NCI-H2227 treated with DMSO at 0.1 percent for 48 hours (cell line): ENCODE data around the gene DZANK1.
"Not testable (repeated sequence)": the region's sequence is repeated elsewhere in the genome, so short reads cannot be mapped to it uniquely, and the experiment has no call there.

ENCODE experiments used
- DNase-seq: peaks from one replicate; lab custom pipeline; 2025; lab: John Stamatoyannopoulos, UW

DZANK1 gene

GRCh38 chr20:18466894-18467730 lies at the start of gene DZANK1, which contains the start of gene POLR3F:
DZANK1 (minus strand) TSS chr20:18467030; CDS start chr20:18465358, 1,672 bp downstream.
POLR3F (plus strand) TSS chr20:18467390; CDS start chr20:18467507, 117 bp downstream.
- peak; percentile 97 for DNase-seq

DNA sequence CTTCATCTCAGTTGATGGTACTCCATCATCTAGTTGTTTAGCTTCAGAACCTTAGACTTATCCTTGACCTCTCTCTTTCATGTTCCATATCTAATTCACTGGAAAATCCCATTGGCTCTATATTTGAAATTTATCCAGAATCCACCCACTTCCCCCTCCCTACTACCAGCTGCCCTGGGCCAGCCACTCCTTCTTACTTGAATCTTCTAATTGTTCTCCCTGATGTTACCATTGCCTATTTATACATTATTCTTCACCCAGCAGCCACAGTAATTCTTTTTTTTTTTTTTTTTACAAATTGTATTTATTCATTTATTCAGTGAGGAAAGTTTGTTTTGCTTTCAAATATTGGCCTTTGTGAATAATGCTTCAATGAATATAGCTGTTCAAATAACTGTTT lies 49.1 kb upstream of the DZANK1 start:
- DNase-seq = no peak

DNA sequence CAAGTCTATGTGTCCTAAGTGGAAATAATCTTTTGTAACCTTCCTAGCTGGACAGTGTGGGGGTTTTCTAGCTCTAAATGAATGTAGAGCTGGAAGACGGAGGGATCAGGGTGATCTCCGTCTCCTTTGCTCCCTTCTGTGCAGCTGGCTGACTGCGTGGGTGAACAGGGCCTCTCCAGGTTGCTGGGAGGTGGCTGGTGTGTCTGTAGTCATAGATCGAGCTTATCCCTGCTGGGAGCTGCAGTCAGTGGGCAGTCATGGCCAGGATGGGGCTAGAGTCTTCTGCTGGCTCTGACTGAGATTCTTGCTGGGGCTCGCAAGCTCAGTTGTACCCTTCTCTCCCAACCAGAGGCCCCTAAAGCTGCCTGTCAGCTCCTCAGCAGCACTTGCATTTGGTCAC lies 47.3 kb upstream of the DZANK1 start:
- DNase-seq = no peak

- no peak for DNase-seq
Observed at GRCh38 chr20:18513208-18513607, 46.4 kb upstream of the DZANK1 start.

DNA sequence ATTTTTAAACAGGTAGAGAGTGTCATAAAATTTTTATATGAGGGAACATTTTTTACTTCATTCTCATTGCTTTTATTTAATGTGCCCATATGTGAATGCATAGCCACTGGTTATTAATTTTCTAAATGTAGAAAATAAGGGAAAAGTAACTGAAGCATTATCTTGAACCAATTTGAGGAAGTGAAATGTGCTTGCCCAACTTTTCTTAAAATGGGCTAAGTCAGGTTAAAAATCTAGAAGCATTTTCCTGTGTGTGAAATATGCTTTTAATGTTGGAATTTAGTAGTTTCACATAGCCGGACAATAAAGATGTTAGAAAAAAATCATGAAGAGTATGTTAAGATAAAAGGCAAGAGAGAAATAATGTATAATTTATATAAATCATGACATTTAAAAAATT lies 44.7 kb upstream of the DZANK1 start:
- no peak for DNase-seq

- peak; percentile 99 for DNase-seq
Observed at GRCh38 chr20:18507218-18508191, 40.7 kb upstream of the DZANK1 start, which contains the start of gene SEC23B. SEC23B (plus strand) TSS chr20:18507940; CDS start chr20:18510836, 2,896 bp downstream.

DNA sequence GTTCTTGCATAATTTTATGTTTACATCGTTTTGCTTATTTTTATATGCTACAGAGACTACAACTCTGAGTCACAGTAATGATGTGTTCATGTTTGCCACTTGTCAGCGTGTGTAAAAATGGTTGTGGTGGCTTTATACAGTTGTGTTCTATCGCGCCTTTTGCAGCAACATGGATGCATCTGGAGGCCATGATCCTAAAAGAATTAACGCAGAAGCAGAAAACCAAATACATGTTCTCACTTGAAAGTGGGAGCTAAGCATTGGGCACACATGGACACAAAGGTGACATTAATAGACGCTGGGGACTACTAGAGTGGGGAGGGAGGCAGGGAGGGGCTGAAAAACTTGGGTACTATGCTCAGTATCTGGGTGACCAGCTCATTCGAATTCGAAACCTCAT lies 39.9 kb upstream of the DZANK1 start:
- DNase-seq = peak; percentile 62

DNA sequence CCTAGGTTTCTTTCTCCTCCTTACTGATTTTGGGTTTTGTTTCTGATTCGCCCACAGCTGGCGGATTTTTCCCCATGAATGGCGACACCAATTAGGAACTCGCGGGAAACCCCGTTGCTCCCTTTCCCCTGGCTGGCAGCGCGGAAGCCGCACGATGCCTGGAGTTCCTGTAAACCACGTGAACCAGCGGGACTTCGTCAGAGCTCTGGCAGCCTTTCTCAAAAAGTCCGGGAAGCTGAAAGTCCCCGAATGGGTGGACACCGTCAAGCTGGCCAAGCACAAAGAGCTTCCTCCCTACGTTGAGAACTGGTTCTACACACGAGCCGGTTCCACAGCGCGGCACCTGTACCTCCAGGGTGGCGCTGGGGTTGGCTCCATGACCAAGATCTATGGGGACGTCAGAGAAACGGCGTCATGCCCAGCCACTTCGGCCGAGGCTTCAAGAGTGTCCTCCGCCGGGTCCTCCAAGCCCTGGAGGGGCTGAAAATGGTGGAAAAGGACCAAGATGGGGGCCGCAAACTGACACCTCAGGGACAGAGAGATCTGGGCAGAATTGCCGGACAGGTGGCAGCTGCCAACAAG lies 37.7 kb upstream of the DZANK1 start:
- no peak for DNase-seq

DNA sequence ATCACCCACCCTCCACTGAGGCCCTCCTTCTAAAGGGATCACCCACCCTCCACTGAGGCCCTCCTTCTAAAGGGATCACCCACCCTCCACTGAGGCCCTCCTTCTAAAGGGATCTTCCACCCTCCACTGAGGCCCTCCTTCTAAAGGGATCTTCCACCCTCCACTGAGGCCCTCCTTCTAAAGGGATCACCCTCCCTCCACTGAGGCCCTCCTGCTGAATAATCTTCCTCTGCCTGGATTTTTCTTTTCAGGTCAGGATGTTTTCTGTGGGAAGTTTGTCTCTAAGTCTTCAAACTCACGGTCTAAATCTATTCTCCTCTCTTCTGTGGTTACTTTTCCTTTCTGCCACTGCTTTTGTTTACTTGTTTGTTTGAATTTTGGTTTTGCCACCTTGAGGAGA lies 34.8 kb upstream of the DZANK1 start:
- DNase-seq = not testable (repeated sequence)

DNA sequence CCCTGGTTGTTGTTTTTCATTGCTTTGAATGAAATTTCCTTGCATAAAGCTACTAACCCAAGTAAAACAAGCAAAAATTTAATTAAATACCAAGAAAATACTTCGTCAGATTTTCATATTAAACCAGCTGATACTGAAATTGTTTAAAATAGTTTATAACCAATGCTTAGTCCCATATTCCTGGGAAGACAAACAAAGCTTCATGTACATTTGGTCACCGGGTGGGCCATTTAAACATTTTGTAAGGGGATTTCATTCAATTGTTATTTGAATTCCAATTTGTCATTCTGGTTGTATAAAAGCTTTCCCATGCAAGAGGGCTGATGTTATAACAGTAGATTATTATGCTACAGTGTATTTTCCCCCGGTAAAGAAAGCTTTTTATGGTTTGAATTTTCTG lies 30.8 kb upstream of the DZANK1 start:
- DNase-seq = no peak

DNA sequence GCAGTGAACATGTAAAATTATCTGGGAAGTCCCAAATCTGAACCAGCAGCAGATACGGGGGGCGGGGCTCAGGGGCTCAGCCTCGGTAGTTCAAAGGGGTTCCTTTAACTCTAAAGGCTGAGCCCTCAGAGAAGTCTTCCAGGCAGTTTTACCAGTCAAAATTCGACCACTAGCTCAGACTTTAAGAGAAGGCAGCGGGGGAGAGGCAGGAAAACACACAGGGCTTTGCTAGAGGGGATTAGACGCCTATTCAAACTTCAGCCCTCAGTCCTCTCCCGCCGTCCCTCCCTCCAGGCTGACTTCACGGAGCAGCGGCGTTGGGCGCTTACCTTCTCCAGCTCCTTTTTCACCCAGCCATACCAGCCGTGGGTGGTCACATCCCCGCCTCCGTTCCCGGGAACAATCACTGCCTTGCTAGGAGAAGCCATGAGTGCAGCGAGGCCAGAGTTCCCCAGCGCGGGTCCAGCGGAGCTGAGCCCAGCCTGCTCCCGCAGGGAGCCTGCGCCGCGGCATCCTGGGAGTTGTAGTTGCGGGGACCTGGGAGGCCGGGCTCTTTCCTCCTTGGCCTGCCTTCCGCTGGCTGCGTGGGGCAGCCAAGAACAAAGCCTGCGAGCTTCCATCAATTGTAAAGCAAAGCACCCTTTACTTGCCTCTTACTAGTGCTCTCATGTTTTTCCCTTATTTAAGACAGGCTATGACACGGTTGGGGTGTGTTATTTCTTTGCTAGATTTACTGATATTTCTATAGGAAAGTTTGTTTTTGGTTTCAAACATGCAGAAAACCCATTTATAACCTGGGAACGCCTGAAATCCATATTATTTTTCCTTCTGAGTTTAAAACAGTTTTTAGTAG lies 30.1 kb upstream of the DZANK1 start, which contains the start of gene RBBP9:
TSS of gene RBBP9 (minus strand) at position 486 of the 853 bp plus-strand sequence. CDS start at position 428, 58 bp downstream.
- peak; percentile 91 for DNase-seq

GRCh38 chr20:18496042-18496441 lies 29.2 kb upstream of the DZANK1 start:
- DNase-seq = no peak

- no peak for DNase-seq
Observed at GRCh38 chr20:18488301-18488700, 21.5 kb upstream of the DZANK1 start.

- DNase-seq = no peak
Observed at GRCh38 chr20:18481596-18481995, 14.8 kb upstream of the DZANK1 start.

- no peak for DNase-seq
Observed at GRCh38 chr20:18477821-18478220, 11.0 kb upstream of the DZANK1 start.

- DNase-seq = no peak
Observed at GRCh38 chr20:18477218-18477617, 10.4 kb upstream of the DZANK1 start.

- no peak for DNase-seq
Observed at GRCh38 chr20:18466574-18466893, 296 bp downstream of the DZANK1 start.

GRCh38 chr20:18465536-18466200 lies 1.2 kb downstream of the DZANK1 start:
- no peak for DNase-seq

GRCh38 chr20:18456600-18456999 lies 10.2 kb downstream of the DZANK1 start:
- DNase-seq = no peak

DNA sequence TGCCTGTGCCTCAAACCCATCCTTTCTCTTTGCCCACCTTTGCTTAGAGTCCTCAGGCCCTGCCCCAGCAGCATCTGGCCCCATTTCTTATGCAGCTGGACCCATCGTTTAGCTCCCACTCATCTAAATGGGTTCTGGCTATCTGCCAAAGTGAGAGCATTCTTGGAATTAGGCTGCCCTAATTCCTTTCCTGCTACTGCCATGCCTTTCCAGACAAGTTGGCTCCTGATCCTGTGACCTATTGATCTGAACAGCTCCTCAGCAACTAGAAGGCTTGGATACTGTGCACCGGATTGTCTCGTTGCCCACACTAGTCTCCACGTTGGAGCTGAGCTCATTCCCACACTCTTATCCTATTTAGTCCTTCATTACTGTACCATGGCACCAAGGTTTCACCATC lies 22.9 kb downstream of the DZANK1 start:
- DNase-seq = peak; percentile 87

- DNase-seq = no peak
Observed at GRCh38 chr20:18440403-18440802, 26.4 kb downstream of the DZANK1 start.
